Endothelial cell of umbilical vein (primary cell): ENCODE results near the gene PRRG2.

Experiments used
- POLR2A ChIP-seq: IDR thresholded peaks from 2 replicates; pipeline ENCODE4 v1.6.1; 2012; ENCODE audit warnings: low read depth, mild to moderate bottlenecking, control low read depth, low read length
- TF ChIP-seq, protein P1 (sequence below), 2 donors: IDR thresholded peaks; 1 replicate in 1 of 2; 2 replicates in 1 of 2; pipeline ENCODE4 v1.5.1; 2011; ENCODE audit warnings: low read length in 2 of 2, mild to moderate bottlenecking in 2 of 2, moderate library complexity in 2 of 2, control low read depth in 1 of 2, inconsistent platforms in 1 of 2, low read depth in 1 of 2; ENCODE audit not compliant: insufficient read depth in 1 of 2; ENCODE audit errors: extremely low read depth in 1 of 2

DNA sequence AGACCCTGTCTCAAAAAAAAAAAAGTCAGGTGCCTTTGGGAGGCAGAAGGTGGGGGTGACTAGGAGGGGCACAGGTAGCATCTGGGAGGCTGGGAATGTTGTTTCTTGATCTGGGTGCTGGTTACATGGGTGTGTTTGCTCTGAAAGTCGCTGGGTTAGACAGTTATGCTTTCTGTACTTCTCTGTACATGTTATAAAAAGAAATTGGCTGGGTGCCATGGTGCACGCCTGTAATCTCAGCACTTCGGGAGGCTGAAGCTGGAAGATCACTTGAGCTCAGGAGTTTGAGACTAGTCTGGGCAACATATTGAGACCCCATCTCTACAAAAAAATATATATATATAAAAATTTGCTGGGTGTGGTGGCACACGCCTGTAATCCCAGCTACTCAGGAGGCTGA is 15.9 kb upstream of the PRRG2 start:
- TF ChIP-seq POLR2A = no peak
- TF ChIP-seq, protein P1, sequence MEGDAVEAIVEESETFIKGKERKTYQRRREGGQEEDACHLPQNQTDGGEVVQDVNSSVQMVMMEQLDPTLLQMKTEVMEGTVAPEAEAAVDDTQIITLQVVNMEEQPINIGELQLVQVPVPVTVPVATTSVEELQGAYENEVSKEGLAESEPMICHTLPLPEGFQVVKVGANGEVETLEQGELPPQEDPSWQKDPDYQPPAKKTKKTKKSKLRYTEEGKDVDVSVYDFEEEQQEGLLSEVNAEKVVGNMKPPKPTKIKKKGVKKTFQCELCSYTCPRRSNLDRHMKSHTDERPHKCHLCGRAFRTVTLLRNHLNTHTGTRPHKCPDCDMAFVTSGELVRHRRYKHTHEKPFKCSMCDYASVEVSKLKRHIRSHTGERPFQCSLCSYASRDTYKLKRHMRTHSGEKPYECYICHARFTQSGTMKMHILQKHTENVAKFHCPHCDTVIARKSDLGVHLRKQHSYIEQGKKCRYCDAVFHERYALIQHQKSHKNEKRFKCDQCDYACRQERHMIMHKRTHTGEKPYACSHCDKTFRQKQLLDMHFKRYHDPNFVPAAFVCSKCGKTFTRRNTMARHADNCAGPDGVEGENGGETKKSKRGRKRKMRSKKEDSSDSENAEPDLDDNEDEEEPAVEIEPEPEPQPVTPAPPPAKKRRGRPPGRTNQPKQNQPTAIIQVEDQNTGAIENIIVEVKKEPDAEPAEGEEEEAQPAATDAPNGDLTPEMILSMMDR (IDR thresholded peaks at IDR 0.05; ENCODE audit: extremely low read depth in 1 of 2, insufficient read depth in 1 of 2, low read depth in 1 of 2, low read length in 2 of 2) = no peak
